GM19238 (cell line): ENCODE data around the gene GABRP.
"Not testable (repeated sequence)": the region's sequence is repeated elsewhere in the genome, so short reads cannot be mapped to it uniquely, and the experiment has no call there.

Source experiments
- DNase-seq: peaks from one replicate; pipeline ENCODE4 v3.0.0; 2011; ENCODE audit warnings: low spot score; ENCODE audit not compliant: insufficient read length

Gene GABRP

GRCh38 chr5:170792878-170793277 lies 9.4 kb downstream of the GABRP start:
- DNase-seq = no peak

GRCh38 chr5:170795154-170795553 lies 11.6 kb downstream of the GABRP start:
- DNase-seq = no peak

- DNase-seq = no peak
These were observed 22.1 kb downstream of the GABRP start for GRCh38 chr5:170805666-170806065.

- DNase-seq = no peak
These were observed 26.0 kb downstream of the GABRP start for GRCh38 chr5:170809551-170809950.

GRCh38 chr5:170811719-170812118 lies 28.2 kb downstream of the GABRP start:
- no peak for DNase-seq

GRCh38 chr5:170813231-170813630 lies 29.7 kb downstream of the GABRP start:
- DNase-seq = no peak

- DNase-seq = no peak
These were observed 33.7 kb downstream of the GABRP start for GRCh38 chr5:170817195-170817594.

GRCh38 chr5:170818232-170818631 lies 34.7 kb downstream of the GABRP start:
- no peak for DNase-seq

- DNase-seq = no peak
These were observed 36.3 kb downstream of the GABRP start for GRCh38 chr5:170819824-170820223.

- DNase-seq = no peak
These were observed 37.8 kb downstream of the GABRP start for GRCh38 chr5:170821257-170821800.

GRCh38 chr5:170826117-170826516 lies 42.6 kb downstream of the GABRP start:
- DNase-seq = no peak

GRCh38 chr5:170832241-170832640 lies 48.7 kb downstream of the GABRP start:
- no peak for DNase-seq

GRCh38 chr5:170833981-170834380 lies 50.5 kb downstream of the GABRP start:
- DNase-seq = not testable (repeated sequence)

- no peak for DNase-seq
These were observed 52.7 kb downstream of the GABRP start for GRCh38 chr5:170836226-170836625.

GRCh38 chr5:170843870-170844269 lies 60.3 kb downstream of the GABRP start:
- no peak for DNase-seq

- no peak for DNase-seq
These were observed 61.1 kb downstream of the GABRP start for GRCh38 chr5:170844651-170845050.

GRCh38 chr5:170846416-170846815 lies 62.9 kb downstream of the GABRP start:
- DNase-seq = no peak

GRCh38 chr5:170846846-170847245 lies 63.3 kb downstream of the GABRP start:
- no peak for DNase-seq

- no peak for DNase-seq
These were observed 64.5 kb downstream of the GABRP start for GRCh38 chr5:170848033-170848432.

- DNase-seq = no peak
These were observed 65.8 kb downstream of the GABRP start for GRCh38 chr5:170849374-170849773.

- DNase-seq = no peak
These were observed 71.0 kb downstream of the GABRP start for GRCh38 chr5:170854566-170854965.

GRCh38 chr5:170857066-170857465 lies 73.5 kb downstream of the GABRP start:
- DNase-seq = no peak

GRCh38 chr5:170860415-170860814 lies 76.9 kb downstream of the GABRP start:
- DNase-seq = no peak
